Breast epithelium (tissue), 4 donors: ENCODE data around the gene FAF1. TPM values are rescaled to one million over a fixed set of nuclear protein-coding genes. Genes with fewer than 3 reads are reported as not detected.

Experiments used
- DNase-seq, 2 donors: peaks; one replicate each; pipeline ENCODE4 v3.0.0-alpha.2; 2019; ENCODE audit warnings: low spot score in 2 of 2
- H3K27ac ChIP-seq, 2 donors: fragments of 200-600 bp; sonication (generic) in 1 of 2; one replicate each; pipeline ENCODE4 v1.5.1; 2016 to 2019; ENCODE audit warnings: mild to moderate bottlenecking in 1 of 2
- H3K27me3 ChIP-seq, 2 donors: fragments of 200-600 bp; sonication (generic) in 1 of 2; one replicate each; pipeline versions ENCODE4 v1.5.1 to v1.6.0; 2017 to 2019; ENCODE audit warnings: control low read depth in 1 of 2, mild to moderate bottlenecking in 1 of 2
- H3K36me3 ChIP-seq: fragments of 200-600 bp; one replicate; pipeline ENCODE4 v1.5.1; 2019
- H3K4me1 ChIP-seq, 2 donors: fragments of 200-600 bp; sonication (generic); one replicate each; pipeline ENCODE4 v1.5.1; 2016 to 2019; ENCODE audit warnings: control low read depth in 1 of 2
- H3K4me3 ChIP-seq, 3 donors: fragments of 200-600 bp; sonication (generic); 1 replicate in 2 of 3; 2 replicates in 1 of 3; pipeline ENCODE4 v1.5.1; 2016 to 2019; ENCODE audit warnings: mild to moderate bottlenecking in 3 of 3, moderate library complexity in 2 of 3
- H3K9me3 ChIP-seq, 2 donors: fragments of 200-600 bp; sonication (generic) in 1 of 2; one replicate each; pipeline ENCODE4 v1.5.1; 2016 to 2019; ENCODE audit warnings: control low read depth in 1 of 2
- CTCF ChIP-seq, 3 donors: fragments of 450-650 bp; IDR thresholded peaks; one replicate each; pipeline ENCODE4 v1.5.1; 2016 to 2017; ENCODE audit warnings: antibody characterized with exemption in 3 of 3, mild to moderate bottlenecking in 3 of 3, moderate library complexity in 3 of 3
- POLR2A ChIP-seq: fragments of 450-650 bp; IDR thresholded peaks from one replicate; pipeline ENCODE4 v1.6.1; 2016; ENCODE audit warnings: antibody characterized with exemption, mild to moderate bottlenecking, moderate library complexity
- POLR2AphosphoS5 ChIP-seq, 3 donors: sonication (generic); formaldehyde crosslinking; IDR thresholded peaks; one replicate each; pipeline ENCODE4 v1.6.1; 2017; ENCODE audit warnings: antibody characterized with exemption in 3 of 3
- intact Hi-C: fragments of 100-400 bp; cut with DNase I; formaldehyde crosslinking; loops from one replicate; pipeline ENCODE4 v1.15.1; 2023; ENCODE audit warnings: low total_unique reads
- total RNA-seq, 3 donors: library from RNA; depleted of rRNA; stranded (reverse); fragments of >200 nt; gene quantifications; one replicate each; pipeline ENCODE4 v1.1.0, GENCODE V29; 2016

FAF1 gene
- total RNA-seq, 3 donors from 2014 or later = 34.9 to 58.2 (median 42.0) TPM

- no peak for DNase-seq
- H3K27me3 ChIP-seq = no peaks in the 10 kb centered on the region
- H3K4me1 ChIP-seq = no peaks in the 10 kb centered on the region
- no peak overlapping the region for H3K27ac ChIP-seq
- no peaks in the 10 kb centered on the region for H3K9me3 ChIP-seq
- no peaks in the 10 kb centered on the region for H3K36me3 ChIP-seq
- H3K4me3 ChIP-seq = no peak overlapping the region
- intact Hi-C loops = no loop called here
- TF ChIP-seq POLR2AphosphoS5 (IDR thresholded peaks at IDR 0.05) = no peak
Observed at GRCh38 chr1:50700621-50701020, 259.4 kb downstream of the FAF1 start.

GRCh38 chr1:50700214-50700613 is 259.9 kb downstream of the FAF1 start:
- Histone ChIP-seq H3K4me1 (no peaks in the 10 kb centered on the region), H3K9me3 (no peaks in the 10 kb centered on the region), H3K4me3 (no peak overlapping the region), H3K36me3 (no peaks in the 10 kb centered on the region), H3K27ac (no peak overlapping the region), H3K27me3 (no peaks in the 10 kb centered on the region)
- DNase-seq = no peak
- intact Hi-C loops = no loop called here
- TF ChIP-seq CTCF (IDR thresholded peaks at IDR 0.05) = no peak
- TF ChIP-seq POLR2AphosphoS5 (IDR thresholded peaks at IDR 0.05) = no peak

GRCh38 chr1:50699795-50700194 is 260.3 kb downstream of the FAF1 start:
- no peak overlapping the region for H3K27ac ChIP-seq
- TF ChIP-seq POLR2A (no peak), CTCF (IDR thresholded peaks at IDR 0.05) (no peak), POLR2AphosphoS5 (IDR thresholded peaks at IDR 0.05) (no peak)
- H3K4me1 ChIP-seq = no peaks in the 10 kb centered on the region
- intact Hi-C loops = no loop called here
- no peaks in the 10 kb centered on the region for H3K27me3 ChIP-seq
- H3K36me3 ChIP-seq = no peaks in the 10 kb centered on the region
- DNase-seq = no peak
- H3K9me3 ChIP-seq = no peaks in the 10 kb centered on the region
- H3K4me3 ChIP-seq = no peak overlapping the region

GRCh38 chr1:50697440-50698421 is 262.3 kb downstream of the FAF1 start:
- no peak for DNase-seq
- Histone ChIP-seq H3K4me3 (no peak overlapping the region), H3K9me3 (no peaks in the 10 kb centered on the region), H3K27ac (no peak overlapping the region), H3K36me3 (no peaks in the 10 kb centered on the region), H3K27me3 (no peaks in the 10 kb centered on the region), H3K4me1 (no peaks in the 10 kb centered on the region)
- TF ChIP-seq CTCF (IDR thresholded peaks at IDR 0.05) = no peak
- TF ChIP-seq POLR2AphosphoS5 (IDR thresholded peaks at IDR 0.05) = no peak
- no peak for TF ChIP-seq POLR2A
- intact Hi-C loops = no loop called here

- TF ChIP-seq POLR2A = no peak
- TF ChIP-seq POLR2AphosphoS5 (IDR thresholded peaks at IDR 0.05) = no peak
- TF ChIP-seq CTCF (IDR thresholded peaks at IDR 0.05) = no peak
- H3K9me3 ChIP-seq = no peaks in the 10 kb centered on the region
- H3K27ac ChIP-seq = no peak overlapping the region
- H3K4me1 ChIP-seq = no peaks in the 10 kb centered on the region
- H3K27me3 ChIP-seq = no peaks in the 10 kb centered on the region
- intact Hi-C loops = no loop called here
- H3K36me3 ChIP-seq = no peaks in the 10 kb centered on the region
- H3K4me3 ChIP-seq = no peak overlapping the region
- no peak for DNase-seq
Observed at GRCh38 chr1:50693829-50694228, 266.2 kb downstream of the FAF1 start.
